Adrenal gland (tissue), 5 donors: Measurements from ENCODE around the gene EXOSC9.

Experiments used
- CTCF ChIP-seq, 6 experiments: fragments of 450-650 bp in 4 of 6; fragments of 200-600 bp in 2 of 6; sonication (generic) in 1 of 6; IDR thresholded peaks; 1 replicate in 5 of 6; 2 replicates in 1 of 6; pipeline versions ENCODE4 v1.5.1 to v1.8.0; 2016 to 2021; ENCODE audit warnings: antibody characterized with exemption in 6 of 6, mild to moderate bottlenecking in 2 of 6, moderate library complexity in 1 of 6
- POLR2A ChIP-seq, 2 donors: fragments of 450-650 bp; IDR thresholded peaks; one replicate each; pipeline ENCODE4 v1.6.1; 2017; ENCODE audit warnings: antibody characterized with exemption in 2 of 2, mild to moderate bottlenecking in 2 of 2, moderate library complexity in 1 of 2
- donor health status: DM: no; HTN: no; CAD: no.

DNA sequence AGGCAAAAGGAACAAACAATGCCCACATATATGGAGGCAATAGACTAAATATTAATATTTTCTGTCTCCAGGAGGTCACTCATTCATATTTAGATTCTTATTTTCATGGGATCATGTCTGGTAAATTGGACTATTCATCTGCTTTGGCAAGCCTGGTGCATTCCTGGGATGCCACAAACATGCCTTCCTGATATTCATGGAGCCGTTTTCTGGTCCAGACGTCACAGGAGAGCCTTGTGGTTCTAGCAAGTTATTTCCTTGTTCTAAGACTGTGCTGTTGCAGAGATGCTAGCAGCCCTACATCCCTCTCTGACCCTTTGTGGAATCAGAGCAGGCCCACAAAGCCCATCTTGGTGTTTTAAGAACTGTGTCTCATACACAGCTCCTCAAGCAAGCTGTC is 16.1 kb upstream of the EXOSC9 start:
- no peak for TF ChIP-seq CTCF (IDR thresholded peaks at IDR 0.05)
- no peak for TF ChIP-seq POLR2A (IDR thresholded peaks at IDR 0.05)
